Endodermal cell (in vitro differentiated cells): Measurements from ENCODE around the gene KEL. TPM values are rescaled to one million over a fixed set of nuclear protein-coding genes. Genes with fewer than 3 reads are reported as not detected.

Source experiments
- DNase-seq: peaks from one replicate; pipeline ENCODE4 v3.0.0-alpha.2; 2017
- H3K27ac ChIP-seq: 2 replicates; pipeline ENCODE4 v1.5.1; 2013; ENCODE audit warnings: mild to moderate bottlenecking, low read depth, low read length, moderate library complexity
- H3K27me3 ChIP-seq: 2 replicates; pipeline ENCODE4 v1.6.1; 2013; ENCODE audit warnings: mild to moderate bottlenecking, low read length, moderate library complexity; ENCODE audit not compliant: insufficient read depth, control insufficient read depth, poor library complexity, severe bottlenecking
- H3K36me3 ChIP-seq: 2 replicates; pipeline ENCODE4 v1.7.0; 2013; ENCODE audit warnings: mild to moderate bottlenecking, low read length, moderate library complexity; ENCODE audit not compliant: control insufficient read depth, insufficient read depth
- H3K4me1 ChIP-seq: one replicate; pipeline ENCODE4 v1.7.0; 2013; ENCODE audit warnings: low read length; ENCODE audit not compliant: control insufficient read depth, insufficient read depth
- H3K4me3 ChIP-seq: 2 replicates; pipeline ENCODE4 v1.5.1; 2013; ENCODE audit warnings: mild to moderate bottlenecking, low read length, moderate library complexity
- H3K9ac ChIP-seq: 2 replicates; pipeline ENCODE4 v1.6.1; 2013; ENCODE audit warnings: mild to moderate bottlenecking, low read length, moderate library complexity; ENCODE audit not compliant: poor library complexity, severe bottlenecking; ENCODE audit errors: extremely low read depth
- H3K9me3 ChIP-seq: 2 replicates; pipeline ENCODE4 v1.6.1; 2013; ENCODE audit warnings: mild to moderate bottlenecking, low read length, moderate library complexity; ENCODE audit not compliant: control insufficient read depth
- H3K27ac Mint-ChIP-seq: 2 replicates; pipeline ENCODE4 v1.8.0; 2020; ENCODE audit warnings: mixed read lengths
- H3K27me3 Mint-ChIP-seq: 2 replicates; pipeline ENCODE4 v1.8.0; 2021; ENCODE audit warnings: mild to moderate bottlenecking, mixed read lengths; ENCODE audit not compliant: insufficient read depth
- H3K36me3 Mint-ChIP-seq: 2 replicates; pipeline ENCODE4 v1.8.0; 2020; ENCODE audit warnings: low read depth, mixed read lengths
- H3K4me1 Mint-ChIP-seq: 2 replicates; pipeline ENCODE4 v1.8.0; 2020; ENCODE audit warnings: mixed read lengths
- H3K4me3 Mint-ChIP-seq: 2 replicates; pipeline ENCODE4 v1.8.0; 2020; ENCODE audit warnings: mild to moderate bottlenecking, moderate library complexity, mixed read lengths
- H3K9me3 Mint-ChIP-seq: 2 replicates; pipeline ENCODE4 v1.8.0; 2020; ENCODE audit warnings: mild to moderate bottlenecking, mixed read lengths
- CTCF ChIP-seq: fragments of 200-600 bp; sonication (generic); conservative IDR thresholded peaks from 2 replicates; pipeline ENCODE4 v1.5.0; 2021; ENCODE audit warnings: antibody characterized with exemption, mild to moderate bottlenecking
- WGBS, 2 experiments: methylation state at CpG; one replicate each; pipeline versions ENCODE4 v1.1.5 to v1.1.7; 2013; ENCODE audit warnings: missing lambda C conversion rate in 2 of 2, mixed read lengths in 1 of 2; ENCODE audit not compliant: insufficient coverage in 1 of 2, insufficient read length in 1 of 2; 5-methylcytosine and 5-hydroxymethylcytosine counted together
- total RNA-seq, 2 donors: library from RNA; stranded (reverse); fragmentation: NEBNext Ultra II Directional in 1 of 2; extraction: Animal tissue kit (Norgen Biotek cat#: 25700) in 1 of 2; gene quantifications; 2 replicates in 1 of 2; 3 replicates in 1 of 2; pipeline ENCODE4 v1.2.1, GENCODE V29; 2021

Gene KEL
- total RNA-seq, 2 donors from 2014 or later: 79.4 to 86.0 TPM

DNA sequence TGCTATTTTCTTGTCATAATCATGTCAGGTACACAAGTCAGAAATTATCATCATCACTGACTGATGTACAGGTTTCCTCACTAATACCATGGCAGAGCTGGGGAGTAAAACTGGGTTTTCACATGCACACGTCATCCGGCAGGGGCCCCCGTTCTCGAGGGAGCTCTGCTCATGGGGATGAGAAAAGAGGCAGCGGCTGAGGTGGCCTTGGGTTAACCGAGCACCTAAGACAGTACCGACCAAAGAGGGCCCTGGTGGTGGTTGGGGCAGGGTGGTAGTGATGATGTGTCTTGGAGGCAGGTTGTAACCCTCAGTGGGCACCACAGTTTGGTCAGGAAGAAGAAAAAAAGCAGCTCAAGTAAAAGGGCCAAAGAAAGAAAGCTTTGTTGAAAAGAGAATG, 64.5 kb downstream of the KEL start:
- no peaks in the 10 kb centered on the region for H3K36me3 Mint-ChIP-seq
- H3K4me1 Mint-ChIP-seq: peaks cover 32% of the 10 kb centered on the region
- H3K4me3 Mint-ChIP-seq: no peak overlapping the region
- Histone ChIP-seq H3K4me1 (no peaks in the 10 kb centered on the region), H3K9ac (no peak overlapping the region), H3K4me3 (no peak overlapping the region), H3K9me3 (peaks cover 7% of the 10 kb centered on the region), H3K27me3 (peaks cover 9% of the 10 kb centered on the region), H3K36me3 (no peaks in the 10 kb centered on the region), H3K27ac (no peak overlapping the region)
- no peak overlapping the region for H3K27ac Mint-ChIP-seq
- TF ChIP-seq CTCF: no peak
- peaks cover 9% of the 10 kb centered on the region for H3K9me3 Mint-ChIP-seq
- 91% methylated on average over 7 of the region's 7 CpGs; no CpG with 5 or more reads in 1 of the 2 experiments for WGBS, 2 experiments
- peaks cover 34% of the 10 kb centered on the region for H3K27me3 Mint-ChIP-seq
- DNase-seq: peak; percentile 26

DNA sequence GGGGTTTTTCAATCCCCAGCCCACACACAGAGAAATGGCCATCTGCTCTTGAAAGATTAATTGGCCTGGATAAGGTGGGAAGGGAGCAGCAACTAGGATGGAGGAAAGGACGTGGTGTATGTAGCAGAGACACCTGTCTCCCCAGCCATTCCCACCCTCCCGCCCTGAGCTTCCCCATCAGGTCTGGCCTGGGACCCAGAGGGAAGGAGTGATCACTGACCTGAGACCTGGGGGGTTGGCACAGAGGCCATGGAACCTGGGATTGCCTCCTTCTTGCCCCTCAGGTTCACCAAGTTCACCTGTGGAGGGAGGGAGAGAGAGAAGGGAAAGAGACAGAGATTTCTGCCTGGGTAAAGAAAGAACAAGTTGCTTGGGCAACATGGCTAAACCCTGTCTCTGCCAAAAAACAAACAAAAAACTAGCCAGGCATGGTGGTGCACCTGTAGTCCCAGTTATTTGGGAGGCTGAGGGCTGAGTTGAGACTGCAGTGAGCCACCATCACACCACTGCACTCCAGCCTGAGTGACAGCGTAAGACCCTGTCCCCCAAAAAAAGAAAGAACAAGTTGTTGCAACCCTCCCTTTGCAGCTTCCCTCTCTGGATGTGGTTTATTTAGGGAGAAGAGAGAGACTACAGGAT, 65.3 kb downstream of the KEL start:
- H3K27ac ChIP-seq: no peak overlapping the region
- H3K27me3 Mint-ChIP-seq: peaks cover 35% of the 10 kb centered on the region
- WGBS, 2 experiments: 88% methylated on average over 3 of the region's 3 CpGs; no CpG with 5 or more reads in 1 of the 2 experiments
- no peak overlapping the region for H3K9ac ChIP-seq
- no peak overlapping the region for H3K27ac Mint-ChIP-seq
- peaks cover 27% of the 10 kb centered on the region for H3K4me1 Mint-ChIP-seq
- no peaks in the 10 kb centered on the region for H3K36me3 Mint-ChIP-seq
- no peaks in the 10 kb centered on the region for H3K9me3 ChIP-seq
- no peaks in the 10 kb centered on the region for H3K36me3 ChIP-seq
- H3K4me1 ChIP-seq: no peaks in the 10 kb centered on the region
- peaks cover 1% of the 10 kb centered on the region for H3K9me3 Mint-ChIP-seq
- no peak for TF ChIP-seq CTCF
- no peak overlapping the region for H3K4me3 Mint-ChIP-seq
- H3K27me3 ChIP-seq: peaks cover 9% of the 10 kb centered on the region
- H3K4me3 ChIP-seq: no peak overlapping the region
- DNase-seq: peak; percentile 17

DNA sequence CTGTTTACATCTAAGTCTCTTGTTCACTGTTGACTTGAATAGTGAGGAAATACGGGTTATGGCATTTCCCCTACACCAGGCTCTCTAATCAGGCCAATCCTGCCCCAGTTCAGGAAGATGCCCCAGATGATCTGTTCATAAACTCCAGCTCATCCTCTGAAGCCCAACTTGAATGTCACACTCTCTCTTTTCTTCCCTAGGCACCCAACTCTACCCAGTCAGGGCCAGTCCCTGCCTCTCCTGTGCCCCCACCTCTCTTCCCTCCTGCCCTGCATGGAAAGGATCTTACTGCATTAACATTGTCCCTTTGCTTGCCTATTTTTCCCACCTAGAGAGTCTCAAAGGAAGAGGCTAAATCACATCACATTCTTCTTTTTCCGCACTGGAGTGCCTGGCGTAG, 66.0 kb downstream of the KEL start:
- no peak overlapping the region for H3K27ac Mint-ChIP-seq
- H3K27me3 Mint-ChIP-seq: peaks cover 39% of the 10 kb centered on the region

More for the DNA sequence above, 66.0 kb downstream of the KEL start:
- Histone ChIP-seq H3K36me3 (no peaks in the 10 kb centered on the region), H3K9me3 (no peaks in the 10 kb centered on the region), H3K27me3 (peaks cover 9% of the 10 kb centered on the region), H3K27ac (no peak overlapping the region), H3K4me3 (no peak overlapping the region), H3K4me1 (no peaks in the 10 kb centered on the region), H3K9ac (no peak overlapping the region)
- no peak for DNase-seq
- Mint-ChIP-seq H3K4me1 (peaks cover 20% of the 10 kb centered on the region), H3K9me3 (peaks cover under 1% of the 10 kb centered on the region), H3K36me3 (no peaks in the 10 kb centered on the region), H3K4me3 (no peak overlapping the region)
- no peak for TF ChIP-seq CTCF
- WGBS, 2 experiments: 90 to 98% methylated on average over 2 to 3 of the region's 3 CpGs
